Measurements from ENCODE around the gene GNG12.
A peak's percentile ranks its signal among the peaks of the same experiment; 100 is the strongest.
"Not testable (repeated sequence)": the region's sequence is repeated elsewhere in the genome, so short reads cannot be mapped to it uniquely, and the experiment has no call there.

GNG12 gene

GRCh38 chr1:67675800-67676199 is 157.5 kb downstream of the GNG12 start:
- H3K4me3 ChIP-seq (ENCODE audit: low read depth, low read length), result no peak overlapping the region
- DNase-seq (ENCODE audit: low read depth), result peak; percentile 31

GRCh38 chr1:67674260-67675011 is 158.8 kb downstream of the GNG12 start:
- DNase-seq (ENCODE audit: low read depth), result peak; percentile 68
- no peak overlapping the region for H3K4me3 ChIP-seq (ENCODE audit: low read depth, low read length)

DNA sequence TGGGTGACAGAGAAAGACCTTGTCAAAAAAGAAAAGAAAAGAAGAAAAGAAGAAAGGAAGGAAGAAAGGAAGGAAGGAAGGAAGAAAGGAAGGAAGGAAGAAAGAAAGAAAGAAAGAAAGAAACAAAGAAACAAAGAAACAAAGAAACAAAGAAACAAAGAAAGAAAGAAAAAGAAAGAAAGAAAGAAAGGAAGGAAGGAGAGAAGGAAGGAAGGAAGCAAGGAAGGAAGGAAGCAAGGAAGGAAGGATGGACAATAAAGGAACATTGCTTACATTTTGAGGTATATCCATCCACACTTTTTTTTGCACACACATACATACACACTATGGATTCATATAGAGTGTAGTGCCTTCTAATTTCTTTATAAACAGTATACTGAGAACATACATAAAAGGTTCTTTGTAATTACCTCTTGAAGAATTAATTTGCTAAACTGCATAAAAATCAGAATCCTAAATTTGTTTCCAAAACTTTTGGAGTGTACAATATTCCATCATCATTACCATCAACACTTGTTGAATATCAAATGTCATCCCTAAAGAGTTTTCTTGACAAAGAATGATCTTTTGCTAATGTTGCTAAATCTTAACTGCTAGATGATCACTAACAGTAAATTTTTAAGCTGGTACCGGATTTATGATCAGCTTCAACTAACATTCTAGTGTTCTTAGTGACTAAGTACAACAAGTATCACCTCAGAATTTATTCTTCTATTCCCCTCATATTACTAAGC is 159.6 kb downstream of the GNG12 start:
- H3K4me3 ChIP-seq (ENCODE audit: low read depth, low read length), result no peak overlapping the region

GRCh38 chr1:67672260-67672803 is 160.9 kb downstream of the GNG12 start:
- no peak overlapping the region for H3K4me3 ChIP-seq (ENCODE audit: low read depth, low read length)
- DNase-seq (ENCODE audit: low read depth), result no peak

More for the DNA sequence above, 159.6 kb downstream of the GNG12 start:
- DNase-seq (ENCODE audit: low read depth), result no peak

GRCh38 chr1:67668660-67669059 is 164.6 kb downstream of the GNG12 start:
- no peak overlapping the region for H3K4me3 ChIP-seq (ENCODE audit: low read depth, low read length)
- no peak for DNase-seq (ENCODE audit: low read depth)

DNA sequence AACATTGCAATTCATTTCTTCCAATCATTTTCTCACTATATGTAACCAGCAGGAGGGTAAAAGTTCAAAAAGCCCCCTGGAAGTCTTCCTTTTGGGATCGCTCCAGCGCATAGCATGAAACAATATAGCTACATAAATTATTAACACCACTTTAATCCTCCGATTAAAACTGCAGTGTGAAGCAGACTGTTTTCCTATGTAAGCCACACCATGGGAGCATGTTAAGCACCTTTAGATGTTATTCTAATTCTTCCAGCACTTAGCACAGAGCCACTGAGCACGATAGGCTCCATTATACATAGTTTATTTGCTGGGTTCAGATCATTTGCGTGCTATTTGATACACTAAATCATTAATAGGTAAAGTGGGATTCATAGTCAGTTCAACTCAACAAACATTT is 166.6 kb downstream of the GNG12 start:
- no peak overlapping the region for H3K4me3 ChIP-seq (ENCODE audit: low read depth, low read length)
- DNase-seq (ENCODE audit: low read depth), result no peak

DNA sequence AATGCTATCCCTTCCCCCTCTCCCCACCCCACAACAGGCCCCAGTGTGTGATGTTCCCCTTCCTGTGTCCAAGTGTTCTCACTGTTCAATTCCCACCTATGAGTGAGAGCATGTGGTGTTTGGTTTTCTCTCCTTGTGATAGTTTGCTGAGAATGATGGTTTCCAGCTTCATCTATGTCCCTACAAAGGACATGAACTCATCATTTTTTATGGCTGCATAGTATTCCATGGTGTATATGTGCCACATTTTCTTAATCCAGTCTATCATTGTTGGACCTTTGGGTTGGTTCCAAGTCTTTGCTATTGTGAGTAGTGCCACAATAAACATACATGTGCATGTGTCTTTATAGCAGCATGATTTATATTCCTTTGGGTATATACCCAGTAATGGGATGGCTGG is 168.0 kb downstream of the GNG12 start:
- not testable (repeated sequence) for H3K4me3 ChIP-seq (ENCODE audit: low read depth, low read length)

GRCh38 chr1:67664048-67664447 is 169.2 kb downstream of the GNG12 start:
- no peak overlapping the region for H3K4me3 ChIP-seq (ENCODE audit: low read depth, low read length)
- DNase-seq (ENCODE audit: low read depth), result no peak

More for the DNA sequence above, 168.0 kb downstream of the GNG12 start:
- not testable (repeated sequence) for DNase-seq (ENCODE audit: low read depth)

DNA sequence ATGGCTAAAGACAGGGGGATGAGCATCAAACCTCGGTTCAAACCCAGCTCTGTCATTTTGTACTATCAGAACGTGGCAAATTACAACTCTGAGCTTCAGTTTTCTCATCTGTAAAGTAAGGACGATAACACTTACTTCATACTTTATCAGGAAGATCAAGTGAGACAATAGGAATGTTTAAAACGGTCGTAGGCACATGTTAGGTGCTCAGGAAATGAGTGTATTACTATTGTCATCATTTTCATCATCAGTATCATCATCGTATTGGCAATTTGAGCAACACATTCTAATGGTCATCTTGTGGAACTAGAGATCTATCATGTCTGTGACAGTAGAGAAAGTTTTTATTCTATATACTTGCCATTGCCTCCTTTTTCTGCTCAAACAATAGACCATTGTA is 170.4 kb downstream of the GNG12 start:
- DNase-seq (ENCODE audit: low read depth), result no peak
- H3K4me3 ChIP-seq (ENCODE audit: low read depth, low read length), result no peak overlapping the region

DNA sequence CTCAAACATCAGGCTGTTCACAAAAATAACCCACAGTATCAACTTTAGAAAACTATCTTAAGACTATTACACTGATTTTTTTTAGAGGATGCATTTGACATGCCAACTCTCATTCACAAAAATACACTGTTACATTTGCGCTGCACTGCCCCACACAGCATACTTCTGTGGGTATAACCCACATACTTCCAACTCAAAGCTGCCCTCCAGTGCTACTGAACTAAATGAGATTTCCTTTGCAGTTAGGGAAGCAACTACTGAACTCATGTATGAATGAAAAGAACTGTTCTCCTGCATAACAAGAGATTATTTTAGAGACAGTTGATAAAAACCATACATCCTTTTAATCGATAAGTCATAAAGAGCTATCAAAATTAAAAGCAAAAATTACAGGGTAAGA is 174.0 kb downstream of the GNG12 start:
- no peak overlapping the region for H3K4me3 ChIP-seq (ENCODE audit: low read depth, low read length)
- no peak for DNase-seq (ENCODE audit: low read depth)

GRCh38 chr1:67657152-67657551 is 176.1 kb downstream of the GNG12 start:
- not testable (repeated sequence) for DNase-seq (ENCODE audit: low read depth); H3K4me3 ChIP-seq (ENCODE audit: low read depth, low read length)

GRCh38 chr1:67655581-67655980 is 177.7 kb downstream of the GNG12 start:
- DNase-seq (ENCODE audit: low read depth), result no peak
- no peak overlapping the region for H3K4me3 ChIP-seq (ENCODE audit: low read depth, low read length)

DNA sequence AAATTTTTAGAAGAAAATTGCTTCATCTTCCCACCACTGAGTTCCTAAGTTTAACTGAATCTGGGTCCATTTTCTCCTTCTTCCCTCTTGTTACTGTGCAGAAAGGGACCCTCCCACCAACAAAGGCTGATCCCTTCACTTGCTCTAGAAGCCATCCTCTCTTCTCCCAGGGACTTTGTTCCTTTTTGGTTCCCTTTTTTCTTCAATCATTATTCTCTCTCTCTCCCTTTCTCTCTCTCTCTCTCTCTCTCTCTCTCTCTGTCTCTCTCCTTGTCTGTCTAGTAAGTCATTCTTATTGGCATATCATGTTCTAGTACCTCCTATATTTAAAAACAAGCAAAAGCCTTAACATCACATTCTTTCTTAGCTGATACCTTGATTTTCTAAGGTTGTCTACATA is 180.0 kb downstream of the GNG12 start:
- no peak for DNase-seq (ENCODE audit: low read depth)

DNA sequence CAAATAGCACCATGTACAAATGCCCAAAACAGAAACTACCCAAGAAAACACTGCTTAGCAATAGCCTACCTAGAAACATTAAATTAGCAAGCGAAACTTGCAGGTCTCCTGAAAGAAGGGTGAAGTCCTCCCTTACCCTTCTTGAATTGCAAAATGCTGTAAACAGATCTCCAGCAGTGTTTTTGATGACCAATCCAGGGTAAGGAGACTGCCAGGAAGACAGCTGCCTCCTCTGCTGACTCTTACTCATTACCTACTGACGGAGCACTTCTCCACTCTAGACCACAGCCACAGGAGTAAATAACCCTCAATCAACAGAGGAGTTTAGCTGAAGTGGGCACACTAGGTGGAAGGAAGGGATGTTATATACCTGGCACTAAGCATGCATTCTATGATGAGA is 180.5 kb downstream of the GNG12 start:
- H3K4me3 ChIP-seq (ENCODE audit: low read depth, low read length), result no peak overlapping the region
- peak; percentile 80 for DNase-seq (ENCODE audit: low read depth)

More for the DNA sequence above, 180.0 kb downstream of the GNG12 start:
- H3K4me3 ChIP-seq (ENCODE audit: low read depth, low read length), result no peak overlapping the region

Data from skeletal muscle cell (primary cell).